ENCODE data around the gene GOSR2. TPM values are rescaled to one million over a fixed set of nuclear protein-coding genes. Genes with fewer than 3 reads are reported as not detected.

Gene GOSR2
- total RNA-seq, 1 experiment from 2014 or later: 53.5 TPM

GRCh38 chr17:46928467-46929261, 5.7 kb downstream of the GOSR2 start:
- H3T11ph ChIP-seq (ENCODE audit: low read length): no peak overlapping the region
- H2BK12ac ChIP-seq (ENCODE audit: insufficient read length, low read depth, low read length): no peak overlapping the region
- no peak overlapping the region for H3K4ac ChIP-seq (ENCODE audit: low read depth, low read length)
- no CpG with 5 or more reads among the region's 10 CpGs for WGBS (ENCODE audit: extremely low coverage, insufficient read length, low lambda C conversion rate)
- H3K27me3 ChIP-seq (ENCODE audit: insufficient read depth, low read length): no peaks in the 10 kb centered on the region
- H3K23ac ChIP-seq (ENCODE audit: insufficient read length, low read depth, low read length): no peak overlapping the region
- no peaks in the 10 kb centered on the region for H3K9me3 ChIP-seq (ENCODE audit: control insufficient read depth, low read depth, low read length)
- no peak overlapping the region for H4K91ac ChIP-seq (ENCODE audit: insufficient read length, low read depth, low read length)
- H3K23me2 ChIP-seq (ENCODE audit: insufficient read length, low read depth, low read length, poor library complexity, severe bottlenecking): no peaks in the 10 kb centered on the region
- H2BK15ac ChIP-seq (ENCODE audit: low read depth, low read length): no peak overlapping the region
- H3K27ac ChIP-seq (ENCODE audit: insufficient read length, low read depth, low read length): no peak overlapping the region
- peaks cover 14% of the 10 kb centered on the region for H3K79me1 ChIP-seq (ENCODE audit: insufficient read depth, low read depth, low read length, poor library complexity, severe bottlenecking)
- no peak overlapping the region for H2AK5ac ChIP-seq (ENCODE audit: insufficient read length, low read length)
- H3K79me2 ChIP-seq (ENCODE audit: insufficient read depth, low read length): peaks cover 18% of the 10 kb centered on the region; the same call in 1 of the 2 replicates
- no peak for DNase-seq
- H3K56ac ChIP-seq (ENCODE audit: insufficient read length, low read depth, low read length): no peak overlapping the region
- no peaks in the 10 kb centered on the region for H3K27me3 Mint-ChIP-seq (ENCODE audit: low read depth)
- H2BK20ac ChIP-seq (ENCODE audit: low read depth, low read length, poor library complexity, severe bottlenecking): no peak overlapping the region
- H3K4me1 Mint-ChIP-seq: peaks cover 7 to 8% of the 10 kb centered on the region in 2 experiments; a peak in 3 of 4 replicates
- H2BK5ac ChIP-seq (ENCODE audit: insufficient read length, low read length): no peak overlapping the region
- H3K4me1 ChIP-seq (ENCODE audit: insufficient read depth, low read length): no peaks in the 10 kb centered on the region
- H3K9me3 Mint-ChIP-seq: no peaks in the 10 kb centered on the region
- TF ChIP-seq CTCF (conservative IDR thresholded peaks at IDR 0.05): no peak
- no peak overlapping the region for H2AFZ ChIP-seq (ENCODE audit: low read length)
- no peak overlapping the region for H4K5ac ChIP-seq (ENCODE audit: insufficient read length, low read depth, low read length)
- H3K4me3 Mint-ChIP-seq: no peak overlapping the region
- H3K4me2 ChIP-seq (ENCODE audit: insufficient read depth, insufficient read length, low read length): no peak overlapping the region
- H3K18ac ChIP-seq (ENCODE audit: insufficient read length, low read depth, low read length): no peak overlapping the region
- no peak overlapping the region for H4K8ac ChIP-seq (replicated peaks; ENCODE audit: insufficient read length, low read depth, low read length)
- H3K27ac Mint-ChIP-seq: no peak overlapping the region
- no peaks in the 10 kb centered on the region for H4K20me1 ChIP-seq (ENCODE audit: control insufficient read depth, insufficient read depth, insufficient read length)
- no peak overlapping the region for H3K14ac ChIP-seq (ENCODE audit: insufficient read depth, low read length)
- no peak overlapping the region for H2BK120ac ChIP-seq (ENCODE audit: low read depth, low read length, poor library complexity, severe bottlenecking)
- peaks cover 21 to 34% (median 32%) of the 10 kb centered on the region in 3 experiments; a peak in 6 of 7 replicates for H3K36me3 Mint-ChIP-seq (ENCODE audit: insufficient read depth in 1 of 3, low read depth in 3 of 3)
- H3K9ac ChIP-seq (ENCODE audit: extremely low read depth, insufficient read length, low read length): no peak overlapping the region

All from H9 (cell line).